Fibroblast of lung (primary cell): Measurements from ENCODE around the gene FGF2.
"Not testable (repeated sequence)": the region's sequence is repeated elsewhere in the genome, so short reads cannot be mapped to it uniquely, and the experiment has no call there.

Experiments
- EZH2 ChIP-seq: IDR thresholded peaks from 2 replicates; pipeline ENCODE4 v1.5.1; 2012; ENCODE audit warnings: low read length, control low read depth, mild to moderate bottlenecking; ENCODE audit errors: missing control alignments
- TF ChIP-seq, protein P1 (sequence below), 2 donors: IDR thresholded peaks in 1 of 2; conservative IDR thresholded peaks in 1 of 2; 1 replicate in 1 of 2; 2 replicates in 1 of 2; pipeline ENCODE4 v1.5.1; 2011 to 2012; ENCODE audit warnings: low read length in 2 of 2, control low read depth in 1 of 2, inconsistent platforms in 1 of 2, low read depth in 1 of 2, mild to moderate bottlenecking in 1 of 2

DNA sequence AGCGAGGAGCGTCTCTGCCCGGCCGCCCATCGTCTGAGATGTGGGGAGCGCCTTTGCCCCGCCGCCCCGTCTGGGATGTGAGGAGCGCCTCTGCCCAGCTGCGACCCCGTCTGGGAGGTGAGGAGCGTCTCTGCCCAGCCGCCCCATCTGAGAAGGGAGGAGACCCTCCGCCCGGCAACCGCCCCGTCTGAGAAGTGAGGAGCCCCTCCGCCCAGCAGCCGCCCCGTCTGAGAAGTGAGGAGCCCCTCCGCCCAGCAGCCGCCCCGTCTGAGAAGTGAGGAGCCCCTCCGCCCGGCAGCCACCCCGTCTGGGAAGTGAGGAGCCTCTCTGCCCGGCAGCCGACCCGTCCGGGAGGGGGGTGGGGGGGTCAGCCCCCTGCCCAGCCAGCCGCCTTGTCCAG, 14.8 kb upstream of the FGF2 start:
- TF ChIP-seq, protein P1, sequence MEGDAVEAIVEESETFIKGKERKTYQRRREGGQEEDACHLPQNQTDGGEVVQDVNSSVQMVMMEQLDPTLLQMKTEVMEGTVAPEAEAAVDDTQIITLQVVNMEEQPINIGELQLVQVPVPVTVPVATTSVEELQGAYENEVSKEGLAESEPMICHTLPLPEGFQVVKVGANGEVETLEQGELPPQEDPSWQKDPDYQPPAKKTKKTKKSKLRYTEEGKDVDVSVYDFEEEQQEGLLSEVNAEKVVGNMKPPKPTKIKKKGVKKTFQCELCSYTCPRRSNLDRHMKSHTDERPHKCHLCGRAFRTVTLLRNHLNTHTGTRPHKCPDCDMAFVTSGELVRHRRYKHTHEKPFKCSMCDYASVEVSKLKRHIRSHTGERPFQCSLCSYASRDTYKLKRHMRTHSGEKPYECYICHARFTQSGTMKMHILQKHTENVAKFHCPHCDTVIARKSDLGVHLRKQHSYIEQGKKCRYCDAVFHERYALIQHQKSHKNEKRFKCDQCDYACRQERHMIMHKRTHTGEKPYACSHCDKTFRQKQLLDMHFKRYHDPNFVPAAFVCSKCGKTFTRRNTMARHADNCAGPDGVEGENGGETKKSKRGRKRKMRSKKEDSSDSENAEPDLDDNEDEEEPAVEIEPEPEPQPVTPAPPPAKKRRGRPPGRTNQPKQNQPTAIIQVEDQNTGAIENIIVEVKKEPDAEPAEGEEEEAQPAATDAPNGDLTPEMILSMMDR (conservative IDR thresholded peaks at IDR 0.05 in 1 of 2, IDR thresholded peaks at IDR 0.05 in 1 of 2; ENCODE audit: low read depth in 1 of 2, low read length in 2 of 2), result not testable (repeated sequence)
- TF ChIP-seq EZH2, result not testable (repeated sequence)
